SJSA1 (cell line): ENCODE data around the gene ARMC2. TPM values are rescaled to one million over a fixed set of nuclear protein-coding genes. Genes with fewer than 3 reads are reported as not detected.
A peak's percentile ranks its signal among the peaks of the same experiment; 100 is the strongest.

Source experiments
- DNase-seq, 2 experiments: peaks; one replicate each; pipeline ENCODE4 v3.0.0-alpha.2; 2015 to 2020; ENCODE audit warnings: low spot score in 2 of 2, low read depth in 1 of 2
- H3K27ac ChIP-seq: fragments of 250-450 bp; sonication (Bioruptor Pico); 2 replicates; pipeline ENCODE4 v1.5.1; 2020; ENCODE audit warnings: mild to moderate bottlenecking, moderate library complexity
- H3K27me3 ChIP-seq: fragments of 250-450 bp; sonication (Bioruptor Pico); replicated peaks from 2 replicates; pipeline ENCODE4 v1.5.1; 2020; ENCODE audit warnings: mild to moderate bottlenecking, moderate library complexity
- H3K36me3 ChIP-seq: fragments of 250-450 bp; sonication (Bioruptor Pico); 2 replicates; pipeline ENCODE4 v1.5.1; 2020; ENCODE audit warnings: mild to moderate bottlenecking
- H3K4me1 ChIP-seq: fragments of 250-450 bp; sonication (Bioruptor Pico); replicated peaks from 2 replicates; pipeline ENCODE4 v1.6.1; 2021; ENCODE audit warnings: mild to moderate bottlenecking
- H3K4me3 ChIP-seq: fragments of 250-450 bp; sonication (Bioruptor Pico); 2 replicates; pipeline ENCODE4 v1.5.1; 2020; ENCODE audit warnings: mild to moderate bottlenecking
- H3K9me3 ChIP-seq: fragments of 250-450 bp; sonication (Bioruptor Pico); replicated peaks from 2 replicates; pipeline ENCODE4 v1.5.1; 2020; ENCODE audit warnings: mild to moderate bottlenecking
- total RNA-seq: library from RNA; depleted of rRNA; stranded (reverse); fragments of >200 nt; shearing (Covaris generic); gene quantifications from 2 replicates; pipeline ENCODE4 v1.2.3, GENCODE V29; 2014

Gene ARMC2
- total RNA-seq, 1 experiment from 2014 or later: 0.71 TPM

DNA sequence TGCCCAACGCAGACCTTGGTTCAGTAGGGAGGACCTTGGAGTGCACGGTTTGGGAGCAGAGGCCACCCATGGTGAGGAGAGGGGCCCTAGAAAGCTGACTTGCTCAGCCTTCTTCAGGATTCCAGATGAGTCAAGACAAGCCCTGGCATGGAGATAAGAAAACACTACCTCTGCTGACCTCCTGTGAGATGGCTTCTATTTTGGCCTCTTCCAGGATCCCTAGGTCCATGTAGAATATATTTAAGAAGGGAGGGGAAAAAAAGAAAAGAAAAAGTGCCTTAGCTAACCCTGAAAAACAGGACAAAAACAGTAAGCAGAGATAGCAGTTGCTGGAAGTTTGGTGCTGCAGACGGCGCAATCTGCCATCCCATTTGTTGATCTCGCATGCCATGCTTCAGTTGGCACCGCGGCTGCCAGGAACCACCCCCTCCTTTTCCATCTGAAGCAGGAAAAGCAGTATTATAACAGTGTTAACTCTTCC, 100.0 kb downstream of the ARMC2 start:
- Histone ChIP-seq H3K4me1 (peaks cover 5% of the 10 kb centered on the region), H3K9me3 (no peaks in the 10 kb centered on the region), H3K27ac (no peak overlapping the region), H3K27me3 (no peaks in the 10 kb centered on the region), H3K36me3 (no peaks in the 10 kb centered on the region), H3K4me3 (no peak overlapping the region)
- no peak for DNase-seq

DNA sequence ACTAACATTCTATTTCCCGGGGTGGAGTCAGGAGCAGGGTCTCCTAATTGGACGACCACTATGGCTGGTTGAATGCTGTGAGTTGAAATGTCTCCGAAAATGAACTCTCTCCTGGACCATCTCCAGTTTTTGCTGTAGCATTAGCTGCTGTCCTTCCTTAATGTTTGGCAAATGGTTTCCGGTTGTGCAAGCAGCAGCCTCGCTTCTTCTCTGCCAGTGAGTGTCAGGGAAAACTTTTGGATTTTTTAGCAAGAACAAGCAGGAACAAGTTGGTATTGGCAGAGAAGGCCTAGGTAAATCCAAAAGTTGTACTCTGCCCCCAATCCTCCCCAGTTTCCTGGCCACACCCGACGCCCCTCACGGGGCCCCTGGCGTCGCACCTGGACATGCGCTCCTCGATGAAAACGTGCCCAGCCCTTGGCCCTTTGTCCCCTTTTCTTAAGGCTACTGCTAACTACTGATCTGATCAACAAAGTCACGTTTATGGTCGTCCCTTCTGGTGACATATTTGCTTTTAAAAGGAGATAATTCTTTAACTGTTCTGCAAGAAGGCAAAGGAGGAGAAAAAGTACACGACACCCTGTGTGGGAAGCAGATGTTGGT, 103.2 kb downstream of the ARMC2 start:
- no peaks in the 10 kb centered on the region for H3K36me3 ChIP-seq
- no peaks in the 10 kb centered on the region for H3K27me3 ChIP-seq
- no peak for DNase-seq
- H3K27ac ChIP-seq: no peak overlapping the region
- no peak overlapping the region for H3K4me3 ChIP-seq
- peaks cover 4% of the 10 kb centered on the region for H3K4me1 ChIP-seq
- H3K9me3 ChIP-seq: no peaks in the 10 kb centered on the region

DNA sequence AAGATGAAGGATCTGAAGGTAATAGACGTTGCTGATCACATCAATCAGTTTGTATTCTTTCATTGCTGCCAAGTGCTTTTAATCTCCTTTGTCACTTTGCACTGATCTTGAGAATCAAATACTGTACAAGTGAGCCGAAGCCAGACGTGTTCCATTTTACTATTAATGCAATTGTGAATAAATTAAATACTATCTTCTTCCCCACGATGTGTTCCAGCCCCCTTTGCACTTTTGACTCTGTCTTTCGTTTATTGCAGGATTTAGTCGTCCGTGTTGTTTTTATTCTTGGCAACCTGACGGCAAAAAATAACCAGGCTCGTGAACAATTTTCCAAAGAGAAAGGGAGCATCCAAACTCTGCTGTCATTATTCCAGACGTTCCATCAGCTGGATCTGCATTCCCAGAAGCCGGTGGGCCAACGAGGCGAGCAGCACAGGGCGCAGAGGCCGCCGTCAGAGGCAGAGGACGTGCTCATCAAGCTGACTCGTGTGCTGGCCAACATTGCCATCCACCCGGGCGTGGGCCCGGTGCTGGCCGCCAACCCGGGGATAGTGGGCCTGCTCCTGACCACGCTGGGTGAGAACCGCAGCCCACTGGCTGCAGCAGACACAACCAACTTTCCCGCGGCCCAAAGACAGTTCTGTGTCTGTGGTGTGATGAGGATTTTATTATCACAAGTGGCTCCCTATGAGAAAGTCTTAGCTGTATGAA, 104.7 kb downstream of the ARMC2 start:
- no peaks in the 10 kb centered on the region for H3K36me3 ChIP-seq
- H3K9me3 ChIP-seq: no peaks in the 10 kb centered on the region
- no peaks in the 10 kb centered on the region for H3K27me3 ChIP-seq
- no peaks in the 10 kb centered on the region for H3K4me1 ChIP-seq
- no peak for DNase-seq
- H3K4me3 ChIP-seq: no peak overlapping the region
- H3K27ac ChIP-seq: no peak overlapping the region

DNA sequence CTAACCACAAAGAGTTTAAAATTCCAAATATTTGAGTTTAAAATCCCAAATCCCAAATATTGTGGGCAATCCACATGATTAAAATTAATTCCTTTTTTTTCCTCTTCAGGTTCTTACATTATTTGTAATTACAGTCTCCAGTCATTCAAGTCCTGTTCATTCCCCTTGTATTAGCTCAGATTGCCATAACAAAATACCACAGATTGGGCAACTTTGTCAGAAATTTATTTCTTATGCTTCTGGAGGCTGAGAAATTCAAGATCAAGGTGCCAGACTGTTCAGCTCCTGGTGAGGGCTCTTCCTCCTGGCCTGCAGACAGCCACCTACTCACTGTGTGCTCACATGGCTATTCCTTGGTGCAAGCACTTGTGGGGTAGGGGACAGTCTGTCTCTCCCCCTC, 105.5 kb downstream of the ARMC2 start:
- DNase-seq: no peak
- H3K9me3 ChIP-seq: no peaks in the 10 kb centered on the region
- H3K27ac ChIP-seq: no peak overlapping the region
- no peaks in the 10 kb centered on the region for H3K27me3 ChIP-seq
- H3K4me3 ChIP-seq: no peak overlapping the region
- no peaks in the 10 kb centered on the region for H3K4me1 ChIP-seq
- no peaks in the 10 kb centered on the region for H3K36me3 ChIP-seq

DNA sequence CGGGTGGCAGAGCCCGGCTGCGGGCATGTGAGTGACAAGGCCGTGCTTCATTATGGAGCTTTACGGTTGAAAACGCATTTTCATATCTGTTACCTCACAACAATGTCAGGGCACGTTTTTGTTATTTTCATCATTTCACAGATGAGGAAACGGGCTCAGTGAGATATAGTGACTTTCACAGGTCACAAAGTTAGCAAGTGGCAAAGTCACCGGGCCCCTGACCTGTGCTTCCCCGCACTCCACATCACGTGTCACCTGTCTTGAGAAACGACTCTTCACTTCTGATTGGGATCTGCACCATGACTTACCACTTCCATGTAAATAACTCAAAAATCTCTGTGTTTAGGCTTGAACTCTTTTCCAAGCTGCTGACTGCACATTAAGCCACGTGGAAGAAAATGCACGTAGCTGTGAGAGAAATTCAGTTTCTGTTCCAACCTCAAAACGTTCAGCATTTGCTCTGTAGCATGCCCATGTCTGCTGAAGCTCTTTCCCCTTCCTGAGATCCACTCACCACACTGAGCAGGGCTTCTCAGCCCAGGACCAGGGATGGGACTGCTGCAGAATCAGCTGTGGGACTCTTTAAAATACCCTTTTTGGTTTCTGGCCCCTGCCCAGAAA, 107.2 kb downstream of the ARMC2 start:
- DNase-seq: no peak
- Histone ChIP-seq H3K4me1 (no peaks in the 10 kb centered on the region), H3K27ac (no peak overlapping the region), H3K9me3 (no peaks in the 10 kb centered on the region), H3K4me3 (no peak overlapping the region), H3K36me3 (no peaks in the 10 kb centered on the region), H3K27me3 (no peaks in the 10 kb centered on the region)

DNA sequence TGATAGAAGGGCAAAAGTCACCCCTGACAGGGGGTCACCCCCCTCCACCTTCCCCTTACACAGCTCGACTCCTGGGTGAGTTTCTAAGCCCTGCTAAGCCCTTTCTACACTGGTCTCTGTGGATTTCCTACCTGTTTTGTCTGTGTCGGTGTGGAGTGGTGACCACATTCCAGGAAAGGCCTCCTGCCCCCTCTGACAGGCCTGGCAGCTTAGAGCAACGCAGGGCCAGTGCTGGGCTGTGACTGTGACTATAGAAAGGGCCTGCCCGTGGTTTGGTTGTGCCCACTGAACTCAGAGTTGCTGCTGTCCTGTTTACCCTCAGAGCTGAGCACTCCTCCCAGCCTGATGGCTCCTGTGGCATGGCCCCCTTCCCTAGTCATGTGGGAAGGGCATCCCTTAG, 109.0 kb downstream of the ARMC2 start:
- peaks cover 8% of the 10 kb centered on the region; the same call in 1 of the 2 replicates for H3K4me1 ChIP-seq
- no peak overlapping the region for H3K4me3 ChIP-seq
- no peaks in the 10 kb centered on the region for H3K36me3 ChIP-seq
- no peaks in the 10 kb centered on the region for H3K9me3 ChIP-seq
- H3K27me3 ChIP-seq: no peaks in the 10 kb centered on the region
- DNase-seq: no peak
- no peak overlapping the region for H3K27ac ChIP-seq

DNA sequence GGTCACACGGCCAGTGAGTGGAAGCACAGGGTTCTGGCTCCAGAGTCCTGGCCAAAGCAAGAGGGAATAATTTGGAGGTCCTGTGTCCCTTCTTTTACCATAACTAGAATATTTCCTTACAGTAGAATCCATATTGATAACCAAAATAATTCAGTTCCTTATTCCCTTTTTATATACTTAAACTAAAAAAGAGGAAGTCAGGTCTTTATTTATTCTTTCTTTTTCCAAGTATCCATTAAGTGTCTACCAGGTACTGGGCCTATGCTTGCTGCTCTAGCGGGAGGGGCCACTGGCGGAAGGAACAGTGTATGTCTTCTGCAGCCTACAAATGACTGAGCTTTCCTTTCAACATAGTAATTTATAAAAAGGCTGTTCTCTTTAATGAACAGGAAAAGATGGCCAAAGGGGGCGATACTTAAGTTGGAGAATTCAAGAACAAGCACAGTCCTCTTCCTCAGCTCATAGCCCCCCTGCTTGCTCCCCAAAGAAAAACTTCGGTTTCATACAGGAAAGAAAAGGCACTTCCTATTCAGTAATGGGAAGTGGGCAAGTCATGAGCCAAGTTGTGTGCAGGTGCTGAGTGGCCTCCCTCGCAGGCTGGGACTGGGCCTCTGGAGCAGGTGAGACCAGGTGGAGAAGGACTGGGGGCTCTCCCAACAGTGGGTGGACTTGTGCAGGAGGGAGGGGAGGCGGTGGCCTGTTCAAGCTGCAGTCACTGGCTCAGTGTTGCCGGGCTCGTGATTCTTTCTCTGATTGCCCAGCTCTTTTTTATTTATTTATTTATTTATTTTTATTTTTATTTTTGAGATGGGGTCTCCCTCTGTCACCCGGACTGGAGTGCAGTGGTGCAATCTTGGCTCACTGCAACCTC, 110.9 kb downstream of the ARMC2 start:
- H3K4me3 ChIP-seq: no peak overlapping the region
- no peaks in the 10 kb centered on the region for H3K36me3 ChIP-seq
- no peaks in the 10 kb centered on the region for H3K9me3 ChIP-seq
- H3K27me3 ChIP-seq: no peaks in the 10 kb centered on the region
- H3K4me1 ChIP-seq: peaks cover 9% of the 10 kb centered on the region; the same call in 1 of the 2 replicates
- DNase-seq: no peak
- no peak overlapping the region for H3K27ac ChIP-seq

DNA sequence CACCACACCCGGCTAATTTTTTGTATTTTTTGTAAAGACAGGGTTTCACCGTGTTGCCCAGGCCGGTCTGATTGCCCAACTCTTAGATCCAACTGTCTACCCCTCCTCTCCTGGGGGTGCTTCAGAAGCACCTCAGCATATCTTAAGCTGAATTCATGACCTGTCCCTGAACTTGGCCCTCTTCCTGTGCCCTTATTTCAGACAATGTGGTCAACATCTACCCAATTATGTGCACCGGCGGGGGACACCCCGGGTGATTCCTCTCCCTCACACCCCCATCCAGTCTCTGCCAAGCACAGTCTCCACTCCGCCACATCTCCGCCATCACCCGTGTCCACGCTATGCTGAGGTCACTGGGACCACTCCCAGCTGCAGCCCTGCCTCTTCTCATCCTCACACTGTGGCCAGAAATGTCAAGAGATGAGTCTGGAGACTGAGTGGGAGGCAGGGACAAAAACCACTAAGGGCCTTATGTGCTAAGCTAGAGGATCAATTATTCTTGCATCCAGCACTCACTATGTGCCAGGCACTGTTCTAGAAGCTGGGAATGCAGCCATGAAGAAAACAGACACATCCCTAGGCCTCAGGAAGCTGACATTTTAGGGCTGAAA, 111.9 kb downstream of the ARMC2 start:
- no peak overlapping the region for H3K4me3 ChIP-seq
- H3K9me3 ChIP-seq: no peaks in the 10 kb centered on the region
- peaks cover 9% of the 10 kb centered on the region; the same call in 1 of the 2 replicates for H3K4me1 ChIP-seq
- H3K36me3 ChIP-seq: no peaks in the 10 kb centered on the region
- no peaks in the 10 kb centered on the region for H3K27me3 ChIP-seq
- DNase-seq: no peak
- H3K27ac ChIP-seq: no peak overlapping the region

DNA sequence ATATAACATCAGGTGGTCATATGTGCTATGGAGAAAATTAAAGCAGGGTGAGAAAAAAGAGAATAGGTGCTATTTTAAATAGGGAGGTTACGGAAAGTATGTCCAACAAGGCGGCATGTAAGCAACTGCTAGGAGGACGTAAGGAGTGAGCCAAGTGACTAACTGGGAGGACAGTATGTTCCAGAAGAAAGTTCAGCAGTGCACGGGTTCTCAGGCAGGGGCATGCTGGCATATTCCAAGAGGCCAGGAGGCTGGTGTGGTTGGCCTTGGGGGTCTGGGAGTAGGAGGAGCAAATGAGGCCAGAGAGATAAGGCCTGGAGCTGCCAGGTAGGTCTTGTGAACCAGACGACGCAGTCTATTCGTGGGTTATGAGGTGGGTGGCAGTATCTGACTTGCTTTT, 112.4 kb downstream of the ARMC2 start:
- no peak overlapping the region for H3K4me3 ChIP-seq
- H3K27me3 ChIP-seq: no peaks in the 10 kb centered on the region
- no peak overlapping the region for H3K27ac ChIP-seq
- H3K9me3 ChIP-seq: no peaks in the 10 kb centered on the region
- peaks cover 9% of the 10 kb centered on the region; the same call in 1 of the 2 replicates for H3K4me1 ChIP-seq
- no peaks in the 10 kb centered on the region for H3K36me3 ChIP-seq
- DNase-seq: no peak

DNA sequence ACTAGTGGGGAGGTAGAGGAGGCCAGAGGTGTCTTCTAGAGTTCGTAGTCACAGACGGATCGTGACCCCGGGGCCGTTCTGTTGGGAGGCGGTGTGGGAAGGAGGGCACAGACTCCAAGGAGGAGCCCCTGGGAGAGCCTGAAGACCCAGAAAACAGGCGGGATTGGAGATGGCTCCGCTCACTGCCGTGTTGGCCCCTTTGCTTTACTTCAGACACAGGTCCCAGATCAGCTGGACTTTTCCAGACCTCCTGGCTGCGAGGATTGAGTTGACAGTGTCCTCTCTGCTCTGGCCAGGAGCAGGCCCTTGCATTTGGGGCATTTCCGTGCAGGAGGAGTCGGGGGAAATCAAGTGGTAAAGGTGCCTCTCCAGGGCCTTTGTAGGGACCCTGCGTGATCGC, 112.9 kb downstream of the ARMC2 start:
- Histone ChIP-seq H3K36me3 (no peaks in the 10 kb centered on the region), H3K27me3 (no peaks in the 10 kb centered on the region), H3K27ac (no peak overlapping the region), H3K4me3 (no peak overlapping the region), H3K4me1 (peaks cover 9% of the 10 kb centered on the region; the same call in 1 of the 2 replicates), H3K9me3 (no peaks in the 10 kb centered on the region)
- no peak for DNase-seq

DNA sequence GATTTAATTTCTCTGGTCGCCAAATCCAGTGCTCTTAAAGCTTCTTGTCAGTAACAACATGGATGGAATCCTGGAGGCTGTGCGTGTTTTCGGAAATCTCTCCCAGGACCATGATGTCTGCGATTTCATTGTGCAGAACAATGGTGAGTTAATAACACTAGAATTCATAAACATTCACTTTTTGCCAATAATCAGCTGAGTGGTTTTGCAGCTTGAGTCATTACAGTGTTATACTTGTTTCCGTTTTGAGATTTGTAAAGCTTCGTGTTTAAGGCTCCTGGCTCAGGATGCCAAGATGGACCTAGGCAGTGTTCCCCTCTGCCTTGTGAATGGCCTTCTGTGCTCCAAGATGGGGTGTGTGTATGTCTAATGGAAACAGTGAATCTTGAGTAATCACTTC, 113.8 kb downstream of the ARMC2 start:
- Histone ChIP-seq H3K4me3 (no peak overlapping the region), H3K4me1 (peaks cover 13% of the 10 kb centered on the region), H3K9me3 (no peaks in the 10 kb centered on the region), H3K36me3 (no peaks in the 10 kb centered on the region), H3K27me3 (no peaks in the 10 kb centered on the region), H3K27ac (no peak overlapping the region)
- DNase-seq: peak in 1 of 2 experiments; percentile 13

DNA sequence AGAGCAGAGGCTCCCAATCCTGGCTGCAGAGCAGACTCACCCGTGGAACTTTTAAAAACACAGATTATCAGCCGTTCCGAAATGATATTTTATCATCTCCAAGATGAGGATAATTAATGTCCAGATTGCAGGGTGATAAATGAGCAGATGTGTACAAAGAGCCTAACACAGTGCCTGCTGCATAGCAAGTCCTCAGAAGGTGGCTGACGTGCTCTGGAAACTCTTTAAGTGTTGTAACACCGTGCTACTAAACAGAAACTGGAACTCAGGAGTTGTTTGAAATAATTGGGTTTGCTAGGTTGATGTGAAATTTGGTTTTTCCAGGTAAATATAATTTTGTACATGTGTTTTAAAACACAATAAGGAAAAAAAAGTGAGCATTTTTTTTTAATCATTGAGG, 118.0 kb downstream of the ARMC2 start:
- no peak for DNase-seq
- H3K4me3 ChIP-seq: no peak overlapping the region
- H3K27me3 ChIP-seq: no peaks in the 10 kb centered on the region
- no peaks in the 10 kb centered on the region for H3K36me3 ChIP-seq
- no peaks in the 10 kb centered on the region for H3K9me3 ChIP-seq
- H3K4me1 ChIP-seq: peaks cover 15% of the 10 kb centered on the region
- no peak overlapping the region for H3K27ac ChIP-seq
